ENCODE data around the gene FBL.

- TF ChIP-seq JUNB (IDR thresholded peaks at IDR 0.05) (no peak; the same call in 1 of the 2 replicates), CTCF (IDR thresholded peaks at IDR 0.05) (no peak), REST (IDR thresholded peaks at IDR 0.05) (no peak), MAX (IDR thresholded peaks at IDR 0.05) (no peak), SMC3 (IDR thresholded peaks at IDR 0.05) (no peak), POLR2A (IDR thresholded peaks at IDR 0.05; ENCODE audit: low read length) (no peak), PBX3 (IDR thresholded peaks at IDR 0.05) (no peak), EP300 (IDR thresholded peaks at IDR 0.05) (no peak), CHD2 (IDR thresholded peaks at IDR 0.05; ENCODE audit: low read length, partially characterized antibody) (no peak), POLR2AphosphoS2 (conservative IDR thresholded peaks at IDR 0.05; ENCODE audit: low read length) (no peak), ELK1 (IDR thresholded peaks at IDR 0.05; ENCODE audit: low read depth, low read length) (no peak), RAD21 (conservative IDR thresholded peaks at IDR 0.05 in 1 of 2, IDR thresholded peaks at IDR 0.05 in 1 of 2) (no peak), RFX5 (IDR thresholded peaks at IDR 0.05) (no peak), BHLHE40 (IDR thresholded peaks at IDR 0.05; ENCODE audit: low read depth, low read length) (no peak)
Observed at GRCh38 chr19:39845172-39845571, 1.0 kb downstream of the FBL start.

Measured in A549 (cell line).